ENCODE results near the gene PHAX. TPM values are rescaled to one million over a fixed set of nuclear protein-coding genes. Genes with fewer than 3 reads are reported as not detected.
"Not testable (repeated sequence)": the region's sequence is repeated elsewhere in the genome, so short reads cannot be mapped to it uniquely, and the experiment has no call there.

The PHAX gene
- total RNA-seq, 4 donors from 2014 or later = 57.3 to 83.4 (median 68.2) TPM

DNA sequence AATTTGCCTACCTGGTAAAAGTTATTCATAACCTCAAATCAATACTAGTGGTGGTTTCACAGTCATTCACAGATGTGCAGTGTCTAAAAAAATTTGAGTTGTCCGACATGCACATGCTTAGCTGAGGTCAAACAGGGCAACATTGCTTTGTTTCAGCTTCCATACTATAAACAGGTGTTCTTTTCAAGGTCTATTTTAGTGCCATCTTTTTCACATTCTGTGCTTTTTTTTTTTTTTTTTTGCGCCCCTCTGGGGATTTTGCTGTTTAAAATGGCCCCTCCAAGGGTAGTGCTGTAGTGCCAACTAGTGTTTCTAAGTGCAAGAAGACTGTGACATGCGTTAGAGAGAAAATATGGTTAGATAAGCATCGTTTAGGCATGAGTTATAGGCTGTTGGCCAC is 14.5 kb downstream of the PHAX start:
- Histone ChIP-seq H3K4me3 (no peak overlapping the region), H3K27me3 (no peaks in the 10 kb centered on the region), H3K36me3 (peaks cover 0 to 94% of the 10 kb centered on the region in 2 donors), H3K27ac (no peak overlapping the region), H3K9me3 (no peaks in the 10 kb centered on the region), H3K4me1 (no peaks in the 10 kb centered on the region)
- TF ChIP-seq, protein P1, sequence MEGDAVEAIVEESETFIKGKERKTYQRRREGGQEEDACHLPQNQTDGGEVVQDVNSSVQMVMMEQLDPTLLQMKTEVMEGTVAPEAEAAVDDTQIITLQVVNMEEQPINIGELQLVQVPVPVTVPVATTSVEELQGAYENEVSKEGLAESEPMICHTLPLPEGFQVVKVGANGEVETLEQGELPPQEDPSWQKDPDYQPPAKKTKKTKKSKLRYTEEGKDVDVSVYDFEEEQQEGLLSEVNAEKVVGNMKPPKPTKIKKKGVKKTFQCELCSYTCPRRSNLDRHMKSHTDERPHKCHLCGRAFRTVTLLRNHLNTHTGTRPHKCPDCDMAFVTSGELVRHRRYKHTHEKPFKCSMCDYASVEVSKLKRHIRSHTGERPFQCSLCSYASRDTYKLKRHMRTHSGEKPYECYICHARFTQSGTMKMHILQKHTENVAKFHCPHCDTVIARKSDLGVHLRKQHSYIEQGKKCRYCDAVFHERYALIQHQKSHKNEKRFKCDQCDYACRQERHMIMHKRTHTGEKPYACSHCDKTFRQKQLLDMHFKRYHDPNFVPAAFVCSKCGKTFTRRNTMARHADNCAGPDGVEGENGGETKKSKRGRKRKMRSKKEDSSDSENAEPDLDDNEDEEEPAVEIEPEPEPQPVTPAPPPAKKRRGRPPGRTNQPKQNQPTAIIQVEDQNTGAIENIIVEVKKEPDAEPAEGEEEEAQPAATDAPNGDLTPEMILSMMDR (IDR thresholded peaks at IDR 0.05) = no peak
- TF ChIP-seq POLR2A (IDR thresholded peaks at IDR 0.05) (no peak), EP300 (IDR thresholded peaks at IDR 0.05) (no peak), POLR2AphosphoS5 (IDR thresholded peaks at IDR 0.05) (no peak)
- no peak for ATAC-seq
- WGBS, 2 donors (ENCODE audit: low coverage in 1 of 2) = 62 to 84% methylated on average over 3 to 4 of the region's 4 CpGs

DNA sequence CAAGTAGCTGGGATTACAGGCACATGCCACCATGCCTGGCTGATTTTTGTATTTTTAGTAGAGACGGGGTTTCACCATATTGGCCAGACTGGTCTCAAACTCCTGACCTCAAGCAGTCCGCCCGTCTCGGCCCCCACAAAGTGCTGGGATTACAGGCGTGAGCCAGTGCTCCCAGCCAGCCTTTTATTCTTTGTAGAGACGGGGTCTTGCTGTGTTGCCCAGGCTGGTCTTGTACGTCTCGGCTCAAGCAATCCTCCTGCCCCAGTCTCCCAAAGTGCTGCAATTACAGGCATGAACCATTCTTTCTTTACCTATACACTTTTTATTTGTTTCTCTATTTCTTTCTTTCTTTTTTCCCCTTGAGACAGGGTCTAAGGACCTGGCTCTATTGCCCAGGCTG is 16.9 kb downstream of the PHAX start:
- not testable (repeated sequence) for H3K4me1 ChIP-seq, H3K27me3 ChIP-seq, H3K4me3 ChIP-seq, H3K9me3 ChIP-seq, H3K27ac ChIP-seq, ATAC-seq
- 91 to 97% methylated on average over 6 to 8 of the region's 8 CpGs for WGBS, 2 donors (ENCODE audit: low coverage in 1 of 2)
- peaks cover 0 to 86% of the 10 kb centered on the region in 2 donors for H3K36me3 ChIP-seq

DNA sequence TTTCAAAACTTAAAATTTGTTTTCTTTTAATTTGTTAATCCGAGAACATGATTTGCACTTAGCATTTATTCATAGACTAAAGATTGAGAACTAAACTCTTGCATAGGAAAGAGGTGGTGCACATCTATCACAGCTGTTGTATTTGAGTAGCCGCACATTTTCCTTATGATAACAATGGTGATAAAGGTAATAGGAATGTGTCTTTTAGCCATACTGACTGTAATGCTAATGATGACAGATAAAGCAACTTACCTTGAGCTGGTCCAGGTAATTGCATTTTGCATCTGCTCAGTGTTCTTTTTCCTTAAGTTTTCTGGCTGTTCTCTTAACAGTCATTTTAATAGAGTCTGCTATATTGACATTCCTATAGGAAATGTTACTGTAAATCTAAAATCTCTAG is 19.0 kb downstream of the PHAX start:
- 79 to 86% methylated on average over 2 of the region's 2 CpGs for WGBS, 2 donors (ENCODE audit: low coverage in 1 of 2)
- no peaks in the 10 kb centered on the region for H3K27me3 ChIP-seq
- H3K36me3 ChIP-seq = peaks cover 0 to 81% of the 10 kb centered on the region in 2 donors
- no peak overlapping the region for H3K27ac ChIP-seq
- H3K9me3 ChIP-seq = no peaks in the 10 kb centered on the region
- peaks cover 0 to 3% (median 0%) of the 10 kb centered on the region in 3 donors for H3K4me1 ChIP-seq
- TF ChIP-seq, protein P1 (IDR thresholded peaks at IDR 0.05) = no peak
- TF ChIP-seq EP300 (IDR thresholded peaks at IDR 0.05) = no peak
- ATAC-seq = no peak
- no peak overlapping the region for H3K4me3 ChIP-seq

DNA sequence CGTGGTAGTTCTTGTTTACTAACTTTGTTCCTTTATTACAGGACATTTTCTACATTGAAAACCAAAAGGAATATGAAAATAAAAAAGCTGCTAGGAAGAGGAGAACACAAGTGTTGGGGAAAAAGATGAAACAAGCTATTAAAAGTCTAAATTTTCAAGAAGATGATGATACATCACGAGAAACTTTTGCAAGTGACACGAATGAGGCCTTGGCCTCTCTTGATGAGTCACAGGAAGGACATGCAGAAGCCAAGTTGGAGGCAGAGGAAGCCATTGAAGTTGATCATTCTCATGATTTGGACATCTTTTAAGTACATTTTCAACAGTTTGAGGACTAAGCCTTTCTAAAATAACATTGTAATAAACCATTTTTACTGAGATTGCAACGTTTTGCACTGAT is 23.8 kb downstream of the PHAX start:
- no peak overlapping the region for H3K4me3 ChIP-seq
- no peak overlapping the region for H3K27ac ChIP-seq
- TF ChIP-seq POLR2AphosphoS5 (IDR thresholded peaks at IDR 0.05) = peak; percentile 14
- TF ChIP-seq POLR2A (IDR thresholded peaks at IDR 0.05) = no peak
- H3K4me1 ChIP-seq = peaks cover 0 to 3% (median 0%) of the 10 kb centered on the region in 3 donors
- no peak for ATAC-seq
- H3K27me3 ChIP-seq = no peaks in the 10 kb centered on the region
- WGBS, 2 donors (ENCODE audit: low coverage in 1 of 2) = 31 to 39% methylated on average over 4 of the region's 4 CpGs
- H3K9me3 ChIP-seq = no peaks in the 10 kb centered on the region
- peaks cover 0 to 68% of the 10 kb centered on the region in 2 donors for H3K36me3 ChIP-seq

DNA sequence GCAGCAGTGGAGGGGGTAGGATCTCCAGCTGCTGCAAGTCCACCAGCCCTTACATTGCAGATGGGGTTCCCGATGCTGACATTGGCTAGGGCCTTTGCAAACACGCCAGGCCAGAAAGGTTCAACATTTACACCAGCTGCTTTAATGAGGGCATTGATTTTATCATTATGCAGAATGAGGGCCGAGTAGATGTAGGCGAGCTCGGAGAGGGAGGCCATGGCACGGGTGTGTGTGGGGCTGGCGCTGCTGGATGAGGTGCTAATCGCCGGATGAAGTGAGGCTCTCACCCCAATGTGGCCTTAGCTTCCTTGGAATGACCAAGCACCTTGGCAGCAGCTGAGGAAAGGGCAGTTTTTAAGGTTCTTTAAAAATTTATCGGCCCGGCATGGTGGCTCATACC is 27.4 kb downstream of the PHAX start:
- peaks cover 0 to 41% of the 10 kb centered on the region in 2 donors for H3K36me3 ChIP-seq
- no peaks in the 10 kb centered on the region for H3K9me3 ChIP-seq
- H3K27ac ChIP-seq = no peak overlapping the region
- no peak for ATAC-seq
- peaks cover 0 to 3% (median 0%) of the 10 kb centered on the region in 3 donors for H3K4me1 ChIP-seq
- TF ChIP-seq, protein P1 (IDR thresholded peaks at IDR 0.05) = no peak
- no peak for TF ChIP-seq EP300 (IDR thresholded peaks at IDR 0.05)
- TF ChIP-seq POLR2A (IDR thresholded peaks at IDR 0.05) = no peak
- no peak for TF ChIP-seq POLR2AphosphoS5 (IDR thresholded peaks at IDR 0.05)
- no peaks in the 10 kb centered on the region for H3K27me3 ChIP-seq
- H3K4me3 ChIP-seq = no peak overlapping the region
- 96% methylated on average over 9 of the region's 11 CpGs; no CpG with 5 or more reads in 1 of the 2 donors for WGBS, 2 donors (ENCODE audit: low coverage in 1 of 2)

DNA sequence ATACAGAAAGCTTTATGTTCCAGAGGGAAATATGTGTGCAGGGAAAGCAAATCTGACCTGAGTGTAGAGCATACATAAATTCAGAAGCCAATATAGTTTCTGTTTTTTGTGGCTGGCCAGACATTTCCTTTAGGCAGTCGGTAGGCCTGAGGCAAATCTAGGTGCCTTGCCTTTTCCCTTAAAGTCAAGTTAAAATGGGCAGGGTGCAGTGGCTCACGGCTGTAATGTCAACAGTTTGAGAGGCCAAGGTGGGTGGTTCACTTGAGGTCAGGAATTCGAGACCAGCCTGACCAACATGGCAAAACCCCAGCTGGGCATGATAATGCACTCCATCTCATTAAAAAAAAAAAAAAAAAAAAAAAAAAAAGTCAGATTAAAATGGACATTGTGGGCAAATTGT is 31.2 kb downstream of the PHAX start:
- H3K4me1 ChIP-seq = no peaks in the 10 kb centered on the region
- no peaks in the 10 kb centered on the region for H3K27me3 ChIP-seq
- no peak overlapping the region for H3K27ac ChIP-seq
- no peak for ATAC-seq
- no peak for TF ChIP-seq POLR2A (IDR thresholded peaks at IDR 0.05)
- no peak for TF ChIP-seq EP300 (IDR thresholded peaks at IDR 0.05)
- no peak for TF ChIP-seq POLR2AphosphoS5 (IDR thresholded peaks at IDR 0.05)
- TF ChIP-seq, protein P1 (IDR thresholded peaks at IDR 0.05) = no peak
- H3K4me3 ChIP-seq = no peak overlapping the region
- H3K36me3 ChIP-seq = peaks cover 0 to 12% of the 10 kb centered on the region in 2 donors
- 48 to 62% methylated on average over 2 to 3 of the region's 3 CpGs for WGBS, 2 donors (ENCODE audit: low coverage in 1 of 2)
- H3K9me3 ChIP-seq = no peaks in the 10 kb centered on the region

All from gastroesophageal sphincter (tissue), 4 donors.